ENCODE data around the gene XBP1.
"Not testable (repeated sequence)": the region's sequence is repeated elsewhere in the genome, so short reads cannot be mapped to it uniquely, and the experiment has no call there.

XBP1 gene

DNA sequence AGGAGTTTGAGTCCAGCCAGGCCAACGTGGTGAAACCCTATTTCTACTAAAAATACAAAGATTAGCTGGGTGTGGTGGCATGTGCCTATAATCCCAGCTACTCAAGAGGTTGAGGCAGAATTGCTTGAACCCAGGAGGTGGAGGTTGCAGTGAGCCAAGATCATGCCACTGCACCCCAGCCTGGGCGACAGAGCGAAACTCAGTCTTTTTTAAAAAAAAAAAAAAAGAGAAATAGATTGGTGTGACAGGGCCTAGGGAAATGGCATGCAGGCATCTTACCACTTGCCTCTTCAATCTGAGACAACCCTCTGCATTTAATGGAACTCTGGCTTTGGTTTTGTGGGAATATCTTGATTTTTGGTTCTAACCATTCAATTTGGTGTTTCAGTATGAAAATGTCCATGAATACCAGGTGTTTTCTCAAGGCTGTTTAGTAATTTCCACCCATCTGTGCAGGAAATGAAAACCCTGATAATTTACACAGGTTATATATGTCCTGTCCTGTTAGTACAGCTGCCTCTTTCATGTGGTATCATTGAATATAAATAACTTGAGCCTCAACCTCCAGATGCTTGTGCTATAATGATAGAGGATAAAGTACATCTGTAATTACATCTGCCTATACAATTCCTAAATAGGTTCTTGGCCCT is 8.4 kb downstream of the XBP1 start:
- no peak for DNase-seq

DNA sequence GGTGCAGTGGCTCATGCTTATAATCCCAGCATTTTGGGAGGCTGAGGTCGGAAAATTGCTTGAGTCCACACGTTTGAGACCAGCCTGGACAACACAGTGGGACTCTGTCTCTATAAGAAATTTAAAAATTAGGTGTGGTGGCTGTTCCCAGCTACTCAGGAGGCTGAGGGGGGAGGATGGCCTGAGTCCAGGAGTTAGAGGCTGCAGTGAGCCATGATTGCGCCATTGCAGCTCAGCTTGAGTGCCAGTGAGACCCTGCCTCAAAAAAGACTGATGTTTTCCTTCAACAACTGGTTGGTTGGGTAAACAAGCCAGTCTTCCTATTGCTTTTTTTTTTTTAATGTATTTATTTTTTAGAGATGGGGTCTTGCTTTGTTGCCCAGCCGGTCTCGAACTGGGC is 9.2 kb downstream of the XBP1 start:
- DNase-seq: no peak

DNA sequence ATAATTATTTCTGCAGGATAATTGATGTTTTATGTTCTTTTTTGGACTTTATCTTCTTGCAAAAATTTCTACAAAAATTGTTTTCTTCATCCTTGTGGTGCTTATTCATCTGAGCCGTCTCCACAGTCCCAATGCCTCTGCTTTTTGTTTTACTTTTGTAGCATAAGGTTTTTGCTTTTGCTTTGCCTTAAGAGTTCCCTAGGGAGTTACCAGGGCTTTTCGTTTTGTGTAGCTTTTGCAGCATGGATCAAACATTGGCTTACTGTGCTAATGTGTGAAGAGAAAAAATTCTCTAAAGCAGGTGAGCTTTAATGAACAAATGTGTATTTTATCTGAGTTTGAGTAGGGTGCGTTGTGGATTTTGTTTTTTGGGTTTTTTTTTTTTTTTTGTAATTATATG is 11.8 kb downstream of the XBP1 start:
- DNase-seq: no peak

DNA sequence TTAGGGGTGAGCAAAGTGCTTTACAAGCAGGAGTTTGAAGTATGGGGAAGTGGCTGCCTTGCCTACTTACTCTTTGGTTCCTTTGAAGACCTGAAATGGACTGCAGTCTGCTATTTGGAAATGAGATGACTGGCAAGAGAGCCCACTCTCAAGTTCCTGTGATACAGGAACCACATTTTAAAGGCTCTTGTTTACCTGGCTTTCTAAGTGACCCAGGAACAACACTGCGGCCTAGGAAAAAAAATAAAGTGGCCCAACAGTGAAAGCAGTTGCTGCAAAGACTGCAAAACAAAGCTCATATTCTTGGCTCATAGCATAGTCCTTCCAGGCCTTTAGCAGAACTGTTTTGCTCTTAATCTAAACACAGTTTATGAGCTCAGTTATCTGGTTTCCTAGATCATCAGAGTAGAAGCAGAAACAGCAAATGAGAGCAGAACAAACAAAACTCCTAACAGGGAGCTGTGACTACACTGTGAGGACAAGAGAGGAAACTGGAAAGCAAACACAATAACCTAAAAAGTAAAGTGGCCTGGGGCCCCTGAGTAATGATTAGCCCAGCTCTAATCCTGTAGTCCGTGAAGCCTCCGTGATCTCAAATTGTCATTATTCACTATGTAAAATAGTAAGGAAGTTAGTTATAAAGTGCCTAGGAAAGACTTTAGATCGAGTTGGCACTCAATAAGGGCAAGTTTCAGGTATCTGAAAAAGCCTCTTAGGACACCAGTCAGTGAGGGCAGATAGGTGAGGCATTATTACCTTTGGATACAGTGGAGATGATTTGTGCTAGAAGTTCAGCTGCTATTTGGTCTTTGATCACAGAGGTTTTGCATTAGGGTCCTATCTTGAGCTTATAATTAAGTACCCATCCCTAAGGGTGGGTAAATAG is 16.3 kb downstream of the XBP1 start:
- DNase-seq: no peak

DNA sequence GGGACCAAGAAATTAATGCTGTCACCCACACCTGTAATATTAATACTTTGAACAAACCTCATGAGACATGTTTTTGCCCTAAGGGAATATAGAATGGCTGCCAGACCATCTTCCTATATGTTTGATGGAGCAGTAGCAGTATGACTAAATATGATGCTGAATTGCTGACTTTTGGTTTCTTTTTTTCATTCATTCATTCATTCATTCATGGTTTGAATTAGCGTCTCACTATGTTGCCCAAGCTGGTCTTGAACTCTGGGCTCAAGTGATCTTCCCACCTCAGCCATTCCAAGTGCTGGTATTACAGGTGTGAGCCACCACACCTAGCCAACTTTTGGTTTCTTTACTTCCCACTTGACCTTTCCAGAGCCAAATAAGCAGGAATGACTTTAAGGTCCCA is 20.1 kb downstream of the XBP1 start:
- DNase-seq: no peak

DNA sequence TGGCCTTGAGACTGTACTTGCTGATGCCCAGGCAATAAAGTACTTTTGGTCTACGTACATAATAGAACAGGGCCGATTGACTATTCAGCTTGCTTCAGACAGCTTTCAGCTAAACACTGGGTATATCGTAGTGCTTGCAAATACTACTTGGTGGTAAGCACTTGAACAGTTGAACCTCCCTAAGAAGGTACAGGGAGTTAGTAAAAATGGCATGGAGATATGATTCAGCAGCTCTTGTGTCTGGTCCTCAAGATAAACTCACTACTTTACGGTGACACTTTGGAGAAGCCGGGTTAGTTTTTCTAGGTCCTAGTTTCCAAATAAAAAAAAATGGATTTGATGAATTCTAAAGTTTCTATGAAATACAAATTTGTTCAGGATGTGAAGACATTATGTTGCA is 20.5 kb downstream of the XBP1 start:
- no peak for DNase-seq

DNA sequence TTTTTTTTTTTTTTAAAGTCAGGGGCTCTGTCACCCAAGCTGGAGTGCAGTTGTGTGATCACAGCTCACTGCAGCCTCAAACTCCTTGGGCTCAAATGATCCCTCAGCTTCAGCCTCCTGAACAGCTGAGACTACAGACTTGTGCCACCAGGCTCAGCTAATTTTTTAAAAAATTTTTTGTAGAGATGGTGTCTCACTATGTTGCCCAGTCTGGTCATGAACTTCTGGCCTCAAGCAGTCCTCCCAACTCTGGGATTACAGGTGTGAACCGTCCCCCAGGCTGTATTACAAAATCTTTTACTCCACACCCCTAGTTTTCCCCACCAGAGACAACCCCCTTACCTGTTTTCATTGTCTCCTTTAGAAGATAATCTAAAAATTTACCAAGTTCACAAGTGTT is 26.0 kb downstream of the XBP1 start:
- DNase-seq: no peak

DNA sequence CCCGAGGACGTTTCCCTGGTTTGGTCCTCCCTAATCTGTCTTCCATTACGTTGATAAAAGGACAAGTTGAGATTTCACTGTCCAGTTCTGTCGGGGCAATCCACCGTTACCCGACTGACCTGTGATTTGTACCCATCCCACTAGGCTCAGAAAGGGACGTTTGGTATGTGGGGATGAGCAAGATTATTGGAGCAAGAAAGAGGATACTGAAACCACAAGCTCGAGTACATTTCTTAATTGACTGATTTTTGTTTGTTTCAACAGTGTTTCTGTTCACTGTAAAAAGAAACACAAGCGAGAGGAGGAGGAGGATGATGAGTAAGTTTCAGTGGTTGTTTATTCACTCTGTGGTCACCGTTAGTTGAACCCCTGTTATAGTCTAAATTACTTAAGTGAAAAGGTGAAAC is 26.9 kb downstream of the XBP1 start:
- DNase-seq: no peak

DNA sequence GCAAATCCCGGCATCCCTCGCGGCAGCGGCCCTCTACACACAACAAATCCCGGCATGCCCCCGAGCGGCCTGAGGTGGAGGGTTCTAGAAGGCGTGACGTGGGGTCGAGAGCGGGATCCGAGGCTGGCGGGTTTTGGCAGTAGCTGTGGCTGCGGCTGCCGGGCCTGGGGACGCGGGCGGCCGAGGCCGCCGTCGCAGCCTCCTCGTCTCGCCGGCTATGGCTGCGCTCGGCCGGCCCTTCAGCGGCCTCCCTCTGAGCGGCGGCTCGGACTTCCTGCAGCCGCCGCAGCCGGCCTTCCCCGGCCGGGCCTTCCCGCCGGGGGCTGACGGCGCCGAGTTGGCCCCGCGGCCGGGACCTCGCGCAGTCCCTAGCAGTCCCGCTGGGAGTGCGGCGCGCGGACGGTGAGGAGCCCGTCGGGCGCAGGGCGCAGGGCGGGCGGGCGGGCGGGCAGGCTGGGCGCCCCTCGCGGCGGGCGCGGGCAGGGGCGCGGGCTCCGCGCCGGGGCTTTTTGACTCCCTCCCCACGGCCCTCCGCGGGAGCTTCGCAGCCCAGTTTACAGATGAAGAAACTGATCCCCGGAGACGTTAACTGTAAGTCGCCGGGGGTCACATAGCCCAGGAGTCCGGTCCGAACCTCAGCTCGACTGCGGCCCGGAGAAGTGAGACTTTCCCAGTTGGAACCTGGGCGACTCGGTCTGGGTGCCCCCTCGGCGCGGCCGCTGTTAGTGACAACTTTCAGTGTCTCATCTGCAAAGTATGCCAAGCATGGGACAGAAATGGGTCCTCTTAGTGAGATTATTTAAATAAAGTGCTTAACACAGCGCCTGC is 27.5 kb downstream of the XBP1 start, which contains the start of gene CCDC117:
TSS of gene CCDC117 (plus strand) at position 63 of the 828 bp plus-strand sequence. CDS start at position 218, 155 bp downstream.
- peak; percentile 91 for DNase-seq

DNA sequence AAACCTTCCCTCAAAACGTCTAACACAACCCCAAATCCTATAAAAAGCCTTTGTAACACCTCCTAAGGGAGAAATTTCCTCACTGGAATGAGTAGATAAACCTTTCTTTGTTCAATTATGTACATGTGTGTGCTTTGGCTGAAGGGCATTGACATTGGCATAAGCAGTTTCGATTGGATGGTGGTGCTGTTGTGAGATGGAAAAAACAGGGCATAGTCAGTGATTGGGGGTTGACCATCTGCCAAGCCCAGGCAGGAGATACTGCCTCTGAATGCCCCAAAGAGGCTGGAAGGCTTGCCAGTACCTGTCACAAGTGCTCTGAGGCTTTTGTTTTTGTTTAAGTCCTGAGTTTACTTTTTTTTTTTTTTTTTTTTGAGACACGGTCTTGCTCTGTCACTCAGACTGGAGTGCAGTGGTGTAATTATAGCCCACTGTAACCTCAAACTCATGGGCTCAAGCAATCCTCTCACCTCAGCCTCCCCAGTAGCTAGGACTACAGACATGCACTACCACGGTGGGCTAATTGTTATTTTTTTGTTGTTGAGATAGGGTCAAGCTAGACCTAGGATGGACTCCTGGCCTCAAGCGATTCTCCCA is 29.1 kb downstream of the XBP1 start:
- no peak for DNase-seq

DNA sequence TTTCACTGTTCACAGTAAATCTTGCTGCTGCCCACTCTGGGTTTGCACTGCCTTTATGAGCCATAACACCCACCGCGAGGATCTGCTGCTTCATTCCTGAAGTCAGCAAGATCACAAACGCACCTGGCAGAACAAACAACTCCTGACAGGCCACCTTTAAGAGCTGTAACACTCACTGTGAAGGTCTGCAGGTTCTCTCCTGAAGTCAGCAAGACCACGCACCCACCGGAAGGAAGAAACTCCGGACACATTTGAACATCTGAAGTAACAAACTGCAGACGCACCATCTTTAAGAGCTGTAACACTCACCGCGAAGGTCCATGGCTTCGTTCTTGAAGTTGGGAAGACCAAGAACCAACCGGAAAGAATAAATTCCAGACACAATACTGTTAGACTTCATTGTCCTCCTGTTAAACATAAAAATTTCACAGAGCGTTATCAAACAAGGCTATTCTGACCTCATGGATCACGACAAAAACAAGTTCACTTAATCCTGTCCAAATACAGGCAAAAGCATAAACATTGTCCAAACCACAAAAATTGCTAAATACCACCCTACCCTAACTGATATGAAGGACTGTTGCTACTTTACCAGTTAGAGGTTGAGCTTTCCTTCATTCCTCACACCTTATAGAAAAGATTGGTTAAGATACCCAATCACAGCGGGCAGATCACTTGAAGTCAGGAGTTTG is 30.8 kb downstream of the XBP1 start:
- no peak for DNase-seq

DNA sequence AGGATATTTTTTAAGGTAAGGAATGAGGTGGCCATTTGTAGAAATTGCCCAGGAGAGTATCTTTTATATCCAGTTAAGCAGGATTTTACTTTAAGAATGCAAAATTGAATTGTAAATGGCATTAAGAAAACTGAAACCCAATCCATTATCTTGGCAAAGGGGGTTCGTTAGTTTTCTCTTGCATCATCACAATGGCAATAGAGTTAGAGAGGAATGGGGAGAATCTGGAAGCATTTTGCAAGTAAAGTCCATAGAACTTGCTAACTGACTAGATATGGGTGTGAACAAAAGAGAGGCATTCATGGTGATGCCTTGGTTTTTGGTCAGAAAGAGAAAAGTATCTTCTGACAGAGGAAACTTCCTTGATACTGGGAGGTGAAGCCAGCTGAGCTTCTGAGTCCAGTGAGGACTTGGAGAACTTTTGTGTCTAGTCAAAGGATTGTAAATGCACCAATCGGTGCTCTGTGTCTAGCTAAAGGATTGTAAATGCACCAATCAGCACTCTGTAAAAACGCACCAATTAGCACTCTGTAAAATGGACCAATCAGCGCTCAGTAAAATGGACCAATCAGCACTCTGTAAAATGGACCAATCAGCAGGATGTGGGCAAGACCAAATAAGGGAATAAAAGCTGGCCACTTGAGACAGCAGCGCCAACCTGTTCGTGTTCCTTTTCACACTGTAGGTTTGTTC is 31.5 kb downstream of the XBP1 start:
- no peak for DNase-seq

DNA sequence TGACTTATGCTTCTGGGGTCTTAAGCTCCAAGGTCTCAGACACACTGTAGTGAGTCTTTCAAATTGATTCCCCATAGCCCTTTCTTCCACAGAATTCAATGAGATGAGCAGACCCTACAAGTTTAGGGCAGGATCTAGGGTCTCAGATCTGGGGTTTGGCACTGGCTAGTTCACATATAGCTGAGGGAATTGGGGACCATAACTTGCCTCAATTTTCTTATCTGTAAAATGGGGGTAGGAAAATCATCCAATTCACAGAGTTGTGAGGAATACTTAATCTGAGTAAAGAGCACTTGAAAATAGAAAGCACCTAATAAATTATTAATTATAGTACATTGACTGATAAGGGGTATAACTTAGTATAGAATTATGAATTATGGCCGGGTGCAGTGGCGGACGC is 33.7 kb downstream of the XBP1 start:
- DNase-seq: no peak

DNA sequence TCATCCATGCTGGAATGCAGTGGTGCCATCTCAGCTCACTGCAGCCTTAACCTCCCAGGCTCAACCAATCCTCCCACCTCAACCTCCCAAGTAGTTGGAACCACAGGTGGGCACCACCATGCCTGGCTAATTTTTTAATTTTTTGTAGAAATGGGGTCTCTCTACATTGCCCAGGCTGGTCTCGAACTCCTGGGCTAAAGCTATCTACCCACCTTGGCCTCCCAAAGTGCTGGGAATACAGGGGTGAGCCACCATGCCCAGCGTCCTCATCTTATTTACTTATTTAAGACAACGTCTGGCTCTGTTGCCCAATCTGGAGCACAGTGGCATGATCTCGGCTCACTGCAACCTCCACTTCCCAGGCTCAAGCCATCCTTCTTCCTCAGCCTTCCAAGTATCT is 38.4 kb downstream of the XBP1 start:
- DNase-seq: not testable (repeated sequence)

DNA sequence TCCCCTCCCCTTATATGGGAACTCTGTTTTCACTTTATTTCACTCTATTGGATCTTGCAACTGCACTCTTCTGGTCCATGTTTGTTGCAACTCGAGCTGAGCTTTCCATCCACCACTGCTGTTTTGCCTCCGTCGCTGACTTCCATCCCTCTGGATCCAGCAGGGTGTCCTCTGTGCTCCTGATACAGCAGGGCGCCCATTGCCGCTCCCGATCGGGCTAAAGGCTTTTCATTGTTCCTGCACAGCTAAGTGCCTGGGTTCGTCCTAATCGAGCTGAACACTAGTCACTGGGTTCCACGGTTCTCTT is 39.0 kb downstream of the XBP1 start:
- DNase-seq: no peak

DNA sequence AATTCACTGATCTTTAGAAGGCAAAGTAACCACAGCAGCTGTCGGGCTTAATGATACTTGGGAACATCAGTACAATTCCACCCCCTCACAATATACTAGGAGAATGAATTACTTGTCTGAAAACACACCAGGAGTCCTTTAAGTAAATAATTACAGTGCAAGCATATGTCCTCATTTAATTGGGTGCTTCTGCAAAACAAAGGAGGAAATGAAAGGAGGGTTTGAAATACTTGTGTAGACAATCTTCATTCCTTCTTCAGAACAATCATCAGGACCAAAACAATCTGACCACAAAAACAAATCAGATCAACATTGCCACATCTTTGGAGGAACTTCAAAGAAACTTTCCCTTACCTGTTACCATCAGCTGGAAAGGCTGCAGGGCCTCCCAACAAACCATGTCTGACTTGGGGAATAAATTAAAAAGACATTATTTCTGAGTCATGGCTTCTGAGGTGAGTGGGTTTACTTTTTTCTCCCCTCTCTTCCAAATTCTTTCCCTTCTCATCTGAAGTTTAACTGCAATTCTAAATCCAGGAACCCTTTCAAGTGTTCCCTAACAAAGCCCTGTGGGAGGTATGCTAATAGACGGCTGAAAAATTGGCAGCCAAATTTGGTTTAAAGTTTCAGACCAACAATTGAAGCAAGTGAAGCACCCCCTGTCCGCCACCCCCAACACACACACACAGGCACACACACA is 40.4 kb downstream of the XBP1 start:
- no peak for DNase-seq

DNA sequence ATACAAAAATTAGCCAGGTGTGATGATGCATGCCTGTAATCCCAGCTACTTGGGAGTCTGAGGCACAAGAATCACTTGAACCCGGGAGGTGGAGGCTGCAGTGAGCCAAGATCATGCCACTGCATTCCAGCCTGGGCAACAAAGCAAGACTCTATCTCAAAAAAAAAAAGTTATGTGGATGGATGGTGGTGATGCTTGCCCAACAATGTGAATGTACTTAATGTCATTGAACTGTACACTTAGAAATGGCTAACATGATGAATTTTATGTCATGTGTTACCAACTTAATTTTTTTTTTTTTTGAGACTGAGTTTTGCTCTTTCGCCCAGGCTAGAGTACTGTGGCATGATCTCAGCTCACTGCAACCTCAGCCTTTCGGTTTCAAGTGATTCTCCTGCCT is 45.9 kb downstream of the XBP1 start:
- DNase-seq: not testable (repeated sequence)

DNA sequence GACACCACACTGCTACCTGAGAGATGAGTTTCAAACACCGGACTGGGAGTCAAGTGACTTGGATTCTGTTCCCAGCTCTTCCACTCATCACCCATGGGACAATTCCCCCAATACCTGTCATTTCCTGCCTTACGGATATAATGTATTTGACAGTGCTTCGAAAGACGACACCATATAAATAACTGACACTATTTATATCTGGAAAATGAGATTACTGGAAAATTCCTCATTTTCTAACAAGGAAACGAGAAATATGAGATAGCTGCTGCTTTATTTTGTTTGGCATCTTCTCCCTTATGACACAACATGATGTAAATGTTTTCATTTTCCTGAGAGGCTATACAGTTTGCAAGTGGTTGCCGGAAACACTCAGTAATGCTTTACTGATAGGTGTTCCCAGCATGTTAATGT is 49.9 kb downstream of the XBP1 start:
- DNase-seq: no peak
